NCI-H345 (cell line): Measurements from ENCODE around the gene FAM98B.
A peak's percentile ranks its signal among the peaks of the same experiment; 100 is the strongest.
"Not testable (repeated sequence)": the region's sequence is repeated elsewhere in the genome, so short reads cannot be mapped to it uniquely, and the experiment has no call there.

Experiments
- DNase-seq: peaks from one replicate; lab custom pipeline; 2025; lab: John Stamatoyannopoulos, UW

FAM98B gene

DNA sequence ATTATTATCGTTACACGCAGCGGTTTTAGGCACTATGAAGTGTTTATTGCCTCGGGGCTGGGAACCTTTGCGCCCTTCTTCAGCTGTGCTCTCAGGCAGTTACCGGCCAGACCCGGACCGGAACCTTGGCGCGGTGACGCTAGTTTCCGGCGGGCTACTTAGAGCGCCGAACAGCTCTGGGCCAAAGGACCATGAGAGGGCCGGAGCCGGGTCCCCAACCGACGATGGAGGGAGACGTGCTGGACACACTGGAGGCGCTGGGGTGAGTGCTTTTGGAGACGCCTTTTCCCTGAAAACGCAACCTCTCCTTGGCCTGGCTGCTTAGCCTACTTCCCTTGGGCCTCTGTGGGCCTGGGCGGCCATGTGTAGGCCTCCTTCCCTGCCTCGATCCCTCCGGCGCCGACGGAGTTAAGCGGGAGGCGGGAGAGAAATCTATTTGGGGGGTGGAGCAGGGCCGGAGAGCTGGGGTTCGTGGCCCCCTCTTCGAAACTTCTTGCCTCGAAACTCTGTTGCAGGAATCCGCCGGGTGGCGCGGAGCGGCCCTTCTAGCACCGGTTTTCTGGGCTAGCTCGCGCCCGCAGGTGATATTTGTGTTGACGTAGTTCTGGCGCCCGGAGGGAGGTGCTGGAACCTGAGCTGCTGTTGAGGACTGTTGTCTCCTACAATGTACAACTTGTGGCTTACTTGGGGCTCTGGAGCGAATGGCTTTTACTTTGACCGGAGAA, at the start of gene FAM98B:
Gene FAM98B, plus strand, starts transcription at position 157 of the 725 bp plus-strand sequence. Its CDS starts 35 bp downstream, at position 192.
- DNase-seq = peak; percentile 82

DNA sequence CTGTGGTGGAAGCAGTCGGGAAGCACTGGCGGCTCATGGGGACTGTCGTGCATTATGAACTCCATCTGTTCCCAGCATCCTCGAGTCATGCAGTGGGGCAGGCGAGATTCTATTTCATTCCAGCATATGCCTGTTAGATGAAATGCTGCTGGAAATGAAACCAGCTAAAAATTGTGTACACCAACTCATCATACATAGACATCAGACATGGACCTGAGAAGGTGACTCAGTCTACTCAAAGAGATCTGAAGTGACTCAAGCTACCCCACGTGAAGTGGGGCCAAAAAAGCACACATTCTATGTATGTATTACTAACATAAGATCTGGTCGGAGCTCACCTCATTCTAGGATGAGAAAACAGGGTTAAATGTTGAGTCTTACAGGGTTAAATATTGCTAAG, 47.5 kb upstream of the FAM98B start:
- DNase-seq = no peak

DNA sequence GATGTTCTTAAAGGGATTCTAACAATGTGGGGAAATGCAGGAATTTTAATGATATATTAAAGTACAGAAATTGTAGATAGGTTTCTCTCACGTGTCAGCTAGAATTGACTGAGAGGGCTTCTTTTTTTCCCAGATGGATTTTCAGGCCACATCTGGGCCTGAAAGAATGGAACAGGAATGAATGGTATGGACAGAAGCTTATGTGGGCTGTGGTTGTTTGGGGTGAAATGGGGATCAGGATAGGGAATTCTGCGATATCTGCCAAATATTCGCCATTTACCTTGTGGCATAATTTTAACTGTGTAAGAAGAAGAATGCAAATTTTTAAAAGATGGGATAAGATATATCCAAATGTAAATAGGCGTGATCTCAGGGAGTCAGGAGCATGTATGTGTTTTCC, 45.4 kb upstream of the FAM98B start:
- DNase-seq = no peak

DNA sequence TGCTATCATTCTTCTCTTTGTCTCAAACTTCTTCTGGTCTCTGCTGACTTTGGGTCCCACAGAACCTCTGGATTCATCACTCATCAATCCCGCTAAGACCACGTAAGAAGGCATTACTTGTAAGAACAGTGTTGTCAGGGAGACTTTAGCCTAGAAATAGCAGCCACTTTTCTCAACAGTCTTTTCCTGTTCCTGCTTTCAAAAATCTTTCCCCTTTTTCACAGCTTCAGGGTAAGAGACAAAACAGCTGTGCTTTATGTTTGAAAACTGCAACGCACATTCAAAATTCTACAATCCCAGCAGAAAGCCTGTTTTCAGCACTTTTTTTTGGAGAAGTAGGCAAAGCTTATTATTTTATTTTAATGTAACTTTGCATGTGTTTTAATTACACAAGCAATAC, 42.0 kb upstream of the FAM98B start:
- DNase-seq = no peak

DNA sequence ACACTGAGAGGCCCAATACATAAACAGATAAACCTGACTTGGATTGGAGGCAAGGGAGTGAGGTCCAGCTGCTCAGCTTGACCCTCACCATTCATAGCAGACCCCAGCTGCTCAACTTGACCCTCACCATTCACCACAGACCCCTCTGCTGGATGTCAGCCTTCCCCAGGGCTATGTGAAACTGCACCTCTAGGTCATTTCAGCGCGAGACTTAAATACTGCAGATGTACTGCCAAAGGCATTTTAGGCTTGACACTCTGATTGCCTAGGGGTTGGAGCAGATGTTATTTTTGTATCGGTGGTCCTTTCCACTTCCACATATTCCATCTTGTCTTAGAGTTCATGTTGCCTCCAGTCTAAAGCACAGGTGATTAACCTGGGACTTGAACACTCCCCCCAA, 41.5 kb upstream of the FAM98B start:
- no peak for DNase-seq

DNA sequence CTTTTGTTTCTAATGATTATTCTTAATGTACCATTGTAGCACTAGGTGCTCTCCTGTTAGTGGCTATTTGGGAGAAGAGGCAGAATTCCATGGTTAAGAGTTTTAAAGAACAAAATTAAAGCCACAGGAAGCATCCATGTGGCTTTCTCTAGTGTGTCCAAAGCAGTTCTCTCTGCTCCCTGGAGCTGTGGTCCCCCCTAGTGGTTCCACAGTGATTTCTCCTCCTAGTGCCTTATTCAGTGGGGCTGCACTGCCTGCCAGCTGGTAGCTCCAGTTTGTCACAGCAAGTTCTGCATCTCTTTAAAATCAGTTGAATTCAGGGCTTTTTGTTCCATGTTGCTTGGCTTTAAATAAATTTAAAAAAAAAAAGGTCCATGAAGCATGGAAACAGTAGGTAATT, 39.6 kb upstream of the FAM98B start:
- DNase-seq = no peak

DNA sequence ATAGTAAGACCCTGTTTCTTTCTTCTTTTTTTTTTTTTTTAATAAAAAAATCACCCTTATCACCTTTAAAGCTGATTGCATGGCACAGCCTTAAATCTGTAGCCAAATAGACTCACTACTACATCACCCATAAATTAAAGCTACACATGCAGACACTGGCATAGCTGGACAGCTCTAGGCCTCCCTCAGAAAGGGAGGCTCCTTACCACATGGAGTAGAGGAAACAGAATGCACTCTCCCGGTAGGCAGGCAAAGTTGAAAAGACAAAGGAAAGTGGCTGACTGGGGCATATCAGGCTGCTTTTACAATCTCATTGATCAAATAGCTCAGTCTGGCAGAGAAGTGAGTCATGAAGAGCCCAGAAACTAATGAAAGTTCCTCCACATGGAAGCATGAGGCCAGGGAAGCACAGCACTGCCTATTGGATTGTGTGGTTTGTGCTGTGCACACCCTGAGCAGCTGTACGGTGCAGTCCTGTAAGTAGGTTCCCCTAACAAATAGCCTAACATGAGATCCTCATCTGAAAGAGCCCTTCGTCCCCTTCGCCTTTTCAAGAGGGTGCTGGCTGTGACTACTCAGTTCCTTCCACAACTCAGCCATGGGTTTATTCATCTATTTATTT, 32.7 kb upstream of the FAM98B start:
- DNase-seq = no peak

DNA sequence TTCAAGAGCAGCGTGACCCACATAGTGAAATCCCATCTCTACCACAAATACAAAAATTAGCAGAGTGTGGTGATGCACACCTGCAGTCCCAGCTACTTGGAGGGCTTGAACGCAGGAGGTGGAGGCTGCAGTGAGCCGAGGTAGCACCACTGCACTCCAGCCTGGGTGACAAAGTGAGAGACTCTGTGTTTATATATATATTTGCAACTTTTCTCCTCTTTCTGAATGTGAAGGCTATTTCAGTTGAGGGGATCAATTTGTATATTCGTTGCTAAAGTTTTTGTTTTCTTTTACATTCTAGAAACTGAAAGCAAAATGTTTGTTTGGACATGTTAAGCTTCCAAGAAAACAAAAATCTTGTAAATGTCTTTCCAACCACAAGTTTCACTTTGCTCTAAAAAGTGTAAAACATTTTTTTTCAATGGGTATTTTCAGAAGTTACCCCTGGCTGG, 29.8 kb upstream of the FAM98B start:
- no peak for DNase-seq

DNA sequence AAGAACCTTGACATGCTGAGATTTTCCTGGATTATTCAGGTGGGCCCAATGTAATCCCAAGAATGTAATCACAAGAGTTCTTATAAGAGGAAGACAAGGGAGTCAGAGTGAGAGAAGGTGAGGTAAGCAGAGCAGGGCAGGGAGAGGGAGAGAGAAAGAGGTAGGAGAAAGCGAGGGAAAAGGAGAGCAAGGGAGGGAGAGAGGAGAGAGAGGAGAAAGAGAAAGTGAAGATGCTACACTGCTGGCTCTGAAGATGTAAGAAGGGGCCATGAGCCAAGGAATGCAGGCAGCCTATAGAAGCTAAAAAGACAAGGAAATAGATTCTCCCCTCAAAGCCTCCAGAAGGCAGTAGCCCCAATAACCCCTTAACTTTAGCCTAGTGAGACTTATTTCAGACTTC, 28.7 kb upstream of the FAM98B start:
- DNase-seq = no peak

DNA sequence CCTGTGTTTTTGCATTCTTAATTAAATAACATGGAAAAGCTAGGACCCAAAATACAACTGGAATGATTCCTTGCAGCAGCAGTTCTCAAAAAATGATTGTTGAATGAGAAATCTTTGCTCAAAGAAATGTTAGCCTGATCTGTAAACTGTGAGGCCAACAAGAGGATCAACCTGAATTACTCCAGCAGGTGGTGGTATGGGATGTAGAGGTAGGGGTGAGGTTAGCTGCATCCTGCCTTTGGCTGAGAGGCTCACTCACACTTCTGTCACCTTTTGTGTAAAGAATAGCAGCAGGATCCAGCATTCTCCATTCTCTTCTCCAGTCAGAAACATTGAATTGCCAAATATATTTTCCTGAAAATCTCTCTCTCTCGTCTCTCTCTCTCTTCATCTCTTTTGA, 26.5 kb upstream of the FAM98B start:
- no peak for DNase-seq

DNA sequence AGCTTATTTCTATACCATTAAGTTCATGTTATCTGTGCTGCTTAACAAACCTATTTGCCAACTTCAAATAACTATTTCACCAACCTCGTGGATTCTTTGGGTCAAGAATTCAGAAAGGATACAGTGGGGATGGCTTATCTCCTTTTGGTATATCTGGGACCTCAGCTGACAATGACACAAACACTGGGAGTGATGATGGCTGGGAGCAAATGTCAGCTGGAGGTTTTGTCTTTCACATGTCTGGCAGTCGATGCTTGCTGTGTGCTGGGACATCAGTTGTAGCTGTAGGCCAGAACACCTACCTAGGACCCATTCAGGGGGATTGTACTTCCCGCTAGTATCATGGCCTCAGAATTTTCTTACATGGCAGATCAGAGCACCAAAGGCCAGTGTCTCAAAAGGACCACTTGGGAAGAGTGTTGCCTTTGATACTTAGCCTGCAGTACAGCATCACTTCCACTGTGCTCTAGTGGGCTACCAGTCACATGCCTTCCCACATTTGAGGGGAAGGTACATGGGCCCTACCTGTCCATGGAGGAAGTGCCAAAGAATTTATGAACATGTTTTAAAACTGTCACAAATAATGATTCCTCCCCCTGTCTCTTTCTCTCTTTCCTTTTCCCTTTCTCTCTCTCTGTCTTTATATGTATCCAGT, 23.7 kb upstream of the FAM98B start:
- DNase-seq = no peak

DNA sequence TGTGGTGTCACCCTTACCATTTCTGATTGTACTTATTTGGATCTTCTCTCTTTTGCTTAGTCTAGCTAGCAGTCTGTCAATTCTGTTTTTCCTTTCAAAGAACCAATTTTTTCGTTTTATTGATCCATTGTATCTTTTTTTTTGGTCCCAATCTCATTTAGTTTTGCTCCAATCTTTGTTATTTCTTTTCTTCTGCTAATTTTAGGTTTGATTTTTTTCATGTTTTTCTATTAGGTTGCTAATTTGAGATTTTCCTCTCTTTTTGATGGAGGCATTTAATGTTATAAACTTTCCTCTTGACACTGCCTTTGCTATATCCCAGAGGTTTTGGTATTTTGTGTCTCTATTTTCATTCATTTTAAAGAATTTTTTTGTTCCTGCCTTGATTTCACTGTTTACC, 16.9 kb upstream of the FAM98B start:
- DNase-seq = no peak

DNA sequence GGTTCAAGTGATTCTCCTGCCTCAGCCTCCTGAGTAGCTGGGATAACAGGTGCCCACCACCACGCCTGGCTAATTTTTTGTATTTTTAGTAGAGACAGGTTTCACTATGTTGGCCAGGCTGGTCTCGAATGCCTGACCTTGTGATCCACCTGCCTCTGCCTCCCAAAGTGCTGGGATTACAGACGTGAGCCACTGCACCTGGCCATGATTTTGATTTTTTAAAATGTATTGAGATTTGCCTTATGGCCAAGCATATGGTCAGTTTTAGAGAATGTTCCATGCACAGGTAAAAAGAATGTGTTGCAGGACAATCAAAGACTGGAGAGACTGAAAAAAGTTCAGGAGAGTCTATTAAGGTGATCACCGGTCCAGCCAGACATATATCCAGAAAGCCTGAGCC, 16.3 kb upstream of the FAM98B start:
- not testable (repeated sequence) for DNase-seq

DNA sequence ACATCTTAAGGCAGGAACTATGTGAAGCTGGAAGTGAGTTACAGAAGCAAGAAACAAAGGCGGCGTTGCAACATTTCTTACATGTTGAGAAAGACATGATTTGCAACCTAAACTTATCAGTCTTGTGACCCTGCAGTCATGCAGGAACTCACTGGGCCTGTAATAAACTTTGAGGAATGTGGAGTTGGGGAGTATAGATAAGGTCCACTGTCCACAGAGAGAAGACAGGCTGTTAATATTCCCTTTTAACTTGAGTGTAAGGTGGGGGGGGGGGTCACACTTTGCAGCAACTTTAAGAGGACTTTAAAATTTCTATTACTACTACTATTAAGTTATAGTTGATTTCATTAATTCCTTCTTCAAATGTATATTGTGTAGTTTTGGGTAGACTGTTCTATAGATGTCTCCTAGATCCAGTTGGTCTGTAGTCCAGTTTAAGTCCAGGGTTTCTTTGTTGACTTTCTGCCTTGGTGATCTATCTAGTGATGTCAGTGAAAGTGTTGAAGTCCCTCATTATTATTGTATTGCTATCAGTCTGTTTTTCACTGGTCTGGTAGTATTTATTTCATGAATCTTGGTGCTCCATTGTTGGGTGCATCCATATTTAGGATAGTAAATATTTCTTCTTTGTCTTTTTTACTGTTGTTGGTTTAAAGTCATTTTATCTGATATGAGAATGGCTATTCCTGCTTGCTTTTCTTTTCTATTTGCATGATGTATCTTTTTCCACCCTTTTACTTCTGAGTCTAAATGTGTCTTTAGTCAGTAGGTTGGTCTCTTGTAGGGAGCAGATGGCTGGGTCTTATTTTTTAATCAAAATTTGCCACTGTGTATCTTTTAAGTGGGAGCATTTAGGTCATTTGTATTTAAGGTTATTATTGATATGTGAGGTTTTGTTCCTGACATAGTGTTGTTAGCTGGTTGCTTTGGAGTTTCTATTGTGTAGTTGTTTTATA, 15.6 kb upstream of the FAM98B start:
- no peak for DNase-seq

DNA sequence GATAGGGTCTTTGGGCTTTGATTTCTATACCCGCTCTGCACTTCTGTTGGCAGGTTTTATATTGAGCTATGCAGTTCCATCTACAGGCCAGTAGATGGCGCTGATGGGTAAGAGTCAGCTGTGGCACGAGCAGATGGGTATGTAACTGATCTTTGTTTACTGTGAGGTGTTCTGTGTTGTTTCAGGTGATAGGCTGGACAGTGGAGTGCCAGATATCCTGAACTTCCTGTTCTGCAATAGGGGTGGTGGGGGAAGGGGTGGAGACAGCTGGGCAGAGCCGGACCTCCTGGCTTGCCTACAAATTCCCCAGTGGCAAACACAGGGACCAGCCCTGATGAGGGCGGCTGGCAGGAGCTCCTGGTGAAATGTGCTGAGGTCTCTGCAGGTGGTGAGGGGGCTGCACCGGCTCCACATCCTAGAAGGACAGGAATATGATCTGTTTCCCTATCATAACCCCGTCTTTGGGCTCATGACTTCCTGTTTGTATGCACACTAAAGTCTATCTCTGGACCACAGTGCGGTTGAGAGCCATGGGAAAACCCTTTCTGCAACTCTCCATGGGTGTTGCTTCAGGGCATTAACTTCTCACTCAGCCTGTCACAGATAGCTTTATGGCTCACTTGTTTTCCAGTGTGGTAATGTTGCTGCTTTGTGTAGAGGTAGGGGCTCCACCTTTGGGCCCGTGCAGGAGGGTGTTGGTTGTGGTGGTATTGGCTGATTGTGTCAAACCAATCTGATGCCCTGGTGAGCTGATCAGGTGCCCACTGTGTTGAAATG, 13.4 kb upstream of the FAM98B start:
- DNase-seq = peak; percentile 65

DNA sequence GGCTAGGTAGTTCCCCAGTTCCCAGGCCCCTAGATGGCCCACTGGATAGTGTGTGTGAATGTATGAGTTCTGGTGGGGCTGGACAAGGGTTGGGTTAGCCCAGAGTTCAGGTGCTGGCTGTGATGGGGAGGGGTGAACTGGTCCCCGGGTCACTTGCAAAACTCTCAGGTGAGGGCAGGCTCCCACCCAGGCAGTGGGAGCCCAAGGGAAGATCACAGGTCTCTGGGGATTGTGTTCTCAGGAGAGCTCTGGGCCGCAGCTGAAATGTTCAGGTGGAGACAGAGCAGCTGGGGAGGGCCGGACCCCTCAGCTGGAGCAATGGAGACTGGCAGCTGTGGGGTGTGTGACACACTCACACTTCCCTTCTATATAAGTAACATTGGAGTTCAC, 12.8 kb upstream of the FAM98B start:
- DNase-seq = no peak

DNA sequence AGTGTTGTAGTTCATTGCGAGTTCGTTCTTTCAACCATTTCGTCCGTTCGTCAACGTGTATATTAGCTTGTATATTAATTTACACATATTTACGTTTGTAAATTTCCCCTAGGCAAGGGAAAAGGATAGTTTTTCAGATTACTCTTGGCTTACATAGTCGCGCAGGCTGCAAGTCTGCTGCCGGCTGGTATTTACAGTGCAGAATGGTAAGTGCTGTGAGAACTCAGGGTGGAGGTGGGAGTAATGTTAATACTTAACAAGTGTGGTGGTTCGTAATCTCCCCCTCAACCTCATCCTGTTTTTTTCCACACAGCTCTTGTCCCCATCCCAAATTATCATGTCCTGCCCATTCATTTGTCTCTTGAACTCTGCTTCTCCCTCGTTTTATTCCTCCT, 766 bp downstream of the FAM98B start:
- DNase-seq = no peak

DNA sequence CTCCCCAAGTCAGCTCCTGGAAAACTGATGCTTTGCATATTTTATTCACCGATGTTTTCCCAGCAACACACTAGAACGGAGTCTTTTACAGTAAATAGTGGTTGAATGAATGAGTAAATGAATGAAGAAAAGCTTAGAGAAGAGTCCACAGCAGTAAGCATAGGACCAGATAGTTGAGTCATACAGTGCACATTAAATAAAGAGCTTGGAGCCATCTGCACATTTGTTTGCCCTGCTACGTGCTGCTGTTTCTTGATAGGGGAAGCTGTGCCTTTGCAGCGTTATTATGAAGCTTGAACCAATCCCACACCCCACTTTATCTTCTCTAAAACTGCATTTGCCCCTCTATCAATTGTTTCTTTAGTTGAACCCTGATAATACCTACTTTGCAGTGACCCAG, 1.2 kb downstream of the FAM98B start:
- no peak for DNase-seq

DNA sequence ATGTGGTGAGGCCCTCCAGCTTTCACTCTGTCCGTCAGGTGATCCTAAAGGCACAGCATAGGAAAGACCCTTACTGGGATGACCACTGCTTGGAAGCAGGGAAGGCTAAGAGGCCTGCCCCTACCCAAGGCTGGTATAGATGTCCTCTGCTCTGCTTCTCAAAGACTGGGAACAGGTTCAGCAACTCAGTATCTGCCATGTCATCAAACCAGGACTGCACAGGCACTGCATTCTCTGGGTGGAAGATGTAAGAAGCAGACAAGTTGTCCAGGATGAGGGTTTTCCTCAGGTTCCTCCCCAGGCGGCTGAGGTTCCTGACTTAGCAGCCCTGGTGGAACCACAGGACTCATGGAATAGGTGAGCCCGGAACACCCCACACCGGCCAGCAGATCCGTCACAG, 4.7 kb downstream of the FAM98B start:
- no peak for DNase-seq

DNA sequence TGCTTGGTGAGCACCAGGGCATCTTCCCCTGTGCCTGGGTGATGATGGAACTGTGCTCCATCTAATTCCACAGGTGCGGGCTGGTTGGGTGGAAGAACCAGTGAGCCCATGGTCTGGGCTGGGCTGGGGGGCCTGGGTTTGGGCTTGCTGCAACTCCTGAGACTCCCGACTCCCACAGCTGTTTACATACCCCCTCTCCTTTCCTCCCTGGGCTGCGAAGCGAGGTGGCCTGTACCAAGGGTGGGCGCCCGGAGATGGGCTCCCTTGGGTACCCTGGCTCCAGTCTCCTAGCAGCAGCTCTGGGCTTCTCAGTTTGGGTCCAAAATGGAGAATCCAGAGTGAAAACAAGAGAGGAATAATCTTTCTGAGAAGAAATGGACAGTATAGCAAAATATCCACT, 5.6 kb downstream of the FAM98B start:
- no peak for DNase-seq

DNA sequence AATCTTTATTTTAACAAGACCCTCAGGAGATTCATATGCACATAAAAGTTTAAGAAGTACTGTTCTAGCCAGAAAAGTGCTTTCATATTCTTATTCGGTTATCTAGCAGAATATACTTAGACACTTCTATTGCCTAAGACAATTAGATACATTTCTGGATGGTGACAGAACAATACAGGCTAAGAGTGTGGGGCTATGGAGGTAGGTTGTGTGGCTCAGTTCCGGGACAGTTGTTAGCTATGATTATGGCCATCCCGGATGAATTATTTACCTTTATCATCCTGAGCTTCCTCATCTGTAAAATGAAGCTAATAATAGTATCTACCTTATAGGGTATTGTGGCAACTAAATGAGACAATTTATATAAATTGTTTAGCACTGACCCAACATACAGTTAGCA, 6.6 kb downstream of the FAM98B start:
- DNase-seq = no peak
